ENCODE results near the gene FADS6. TPM values are rescaled to one million over a fixed set of nuclear protein-coding genes. Genes with fewer than 3 reads are reported as not detected.

Gene FADS6, protein sequence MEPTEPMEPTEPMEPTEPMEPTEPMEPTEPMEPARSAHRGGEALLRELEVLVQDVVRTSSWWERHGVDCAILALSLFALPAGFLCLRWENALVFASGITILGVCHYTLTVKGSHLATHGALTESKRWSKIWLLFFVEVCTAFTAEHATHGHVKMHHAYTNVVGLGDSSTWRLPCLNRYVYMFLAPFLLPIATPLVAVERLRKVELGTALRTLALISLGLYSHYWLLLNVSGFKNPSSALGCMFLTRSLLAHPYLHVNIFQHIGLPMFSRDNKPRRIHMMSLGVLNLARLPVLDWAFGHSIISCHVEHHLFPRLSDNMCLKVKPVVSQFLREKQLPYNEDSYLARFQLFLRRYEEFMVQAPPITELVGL
- total RNA-seq: not detected

GRCh38 chr17:74892974-74893911 lies at the start of gene FADS6:
FADS6 (minus strand) TSS chr17:74893633; CDS start chr17:74893595, 38 bp downstream.
- no peak for ATAC-seq (ENCODE audit: low FRiP score)
- TF ChIP-seq, protein P1, sequence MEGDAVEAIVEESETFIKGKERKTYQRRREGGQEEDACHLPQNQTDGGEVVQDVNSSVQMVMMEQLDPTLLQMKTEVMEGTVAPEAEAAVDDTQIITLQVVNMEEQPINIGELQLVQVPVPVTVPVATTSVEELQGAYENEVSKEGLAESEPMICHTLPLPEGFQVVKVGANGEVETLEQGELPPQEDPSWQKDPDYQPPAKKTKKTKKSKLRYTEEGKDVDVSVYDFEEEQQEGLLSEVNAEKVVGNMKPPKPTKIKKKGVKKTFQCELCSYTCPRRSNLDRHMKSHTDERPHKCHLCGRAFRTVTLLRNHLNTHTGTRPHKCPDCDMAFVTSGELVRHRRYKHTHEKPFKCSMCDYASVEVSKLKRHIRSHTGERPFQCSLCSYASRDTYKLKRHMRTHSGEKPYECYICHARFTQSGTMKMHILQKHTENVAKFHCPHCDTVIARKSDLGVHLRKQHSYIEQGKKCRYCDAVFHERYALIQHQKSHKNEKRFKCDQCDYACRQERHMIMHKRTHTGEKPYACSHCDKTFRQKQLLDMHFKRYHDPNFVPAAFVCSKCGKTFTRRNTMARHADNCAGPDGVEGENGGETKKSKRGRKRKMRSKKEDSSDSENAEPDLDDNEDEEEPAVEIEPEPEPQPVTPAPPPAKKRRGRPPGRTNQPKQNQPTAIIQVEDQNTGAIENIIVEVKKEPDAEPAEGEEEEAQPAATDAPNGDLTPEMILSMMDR (IDR thresholded peaks at IDR 0.05): no peak
- DNase-seq (ENCODE audit: low spot score): no peak

GRCh38 chr17:74941128-74941725 lies 47.8 kb upstream of the FADS6 start:
- no peak for DNase-seq (ENCODE audit: low spot score)
- TF ChIP-seq, protein P1 (IDR thresholded peaks at IDR 0.05): no peak
- ATAC-seq (ENCODE audit: low FRiP score): no peak

GRCh38 chr17:74939534-74939933 lies 46.1 kb upstream of the FADS6 start:
- no peak for ATAC-seq (ENCODE audit: low FRiP score)
- TF ChIP-seq, protein P1 (IDR thresholded peaks at IDR 0.05): no peak
- DNase-seq (ENCODE audit: low spot score): no peak

DNA sequence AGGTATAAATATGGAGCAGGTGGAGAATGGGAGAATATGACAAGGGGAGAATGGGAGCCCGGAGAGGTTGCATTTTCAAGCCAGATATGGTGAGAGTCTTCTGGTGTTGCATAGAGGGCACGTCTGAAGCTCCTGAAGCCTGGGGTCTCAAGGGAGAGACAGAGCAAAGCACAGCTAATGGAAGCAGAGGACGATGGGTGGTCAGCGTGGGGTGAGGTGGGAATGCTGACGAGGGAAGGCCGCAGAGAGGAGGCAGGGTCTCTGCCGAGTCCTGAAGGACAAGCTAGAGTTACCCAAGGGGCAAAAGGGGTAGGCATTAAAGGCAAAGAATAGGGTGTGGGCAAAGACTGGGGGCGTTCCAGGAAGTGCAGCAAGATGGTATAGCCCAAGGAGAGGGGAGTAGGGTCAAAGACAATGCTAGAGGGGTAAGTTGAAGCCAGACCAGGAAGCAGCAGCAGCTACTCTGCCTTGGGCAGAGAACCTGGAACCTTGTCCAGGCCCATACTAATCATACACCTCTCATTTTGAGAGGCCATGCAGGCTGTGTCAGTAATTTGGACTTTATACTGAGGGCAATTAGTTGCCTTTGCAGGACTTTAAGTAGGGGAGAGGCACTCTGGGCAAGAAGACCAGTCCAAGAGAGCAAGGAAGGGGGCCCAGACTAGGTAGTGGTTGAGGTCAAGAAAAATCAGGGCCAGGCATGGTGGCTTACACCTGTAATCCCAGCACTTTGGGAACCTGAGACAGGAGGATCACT lies 44.9 kb upstream of the FADS6 start:
- TF ChIP-seq, protein P1 (IDR thresholded peaks at IDR 0.05): no peak
- ATAC-seq (ENCODE audit: low FRiP score) (no peak), DNase-seq (ENCODE audit: low spot score) (no peak)

DNA sequence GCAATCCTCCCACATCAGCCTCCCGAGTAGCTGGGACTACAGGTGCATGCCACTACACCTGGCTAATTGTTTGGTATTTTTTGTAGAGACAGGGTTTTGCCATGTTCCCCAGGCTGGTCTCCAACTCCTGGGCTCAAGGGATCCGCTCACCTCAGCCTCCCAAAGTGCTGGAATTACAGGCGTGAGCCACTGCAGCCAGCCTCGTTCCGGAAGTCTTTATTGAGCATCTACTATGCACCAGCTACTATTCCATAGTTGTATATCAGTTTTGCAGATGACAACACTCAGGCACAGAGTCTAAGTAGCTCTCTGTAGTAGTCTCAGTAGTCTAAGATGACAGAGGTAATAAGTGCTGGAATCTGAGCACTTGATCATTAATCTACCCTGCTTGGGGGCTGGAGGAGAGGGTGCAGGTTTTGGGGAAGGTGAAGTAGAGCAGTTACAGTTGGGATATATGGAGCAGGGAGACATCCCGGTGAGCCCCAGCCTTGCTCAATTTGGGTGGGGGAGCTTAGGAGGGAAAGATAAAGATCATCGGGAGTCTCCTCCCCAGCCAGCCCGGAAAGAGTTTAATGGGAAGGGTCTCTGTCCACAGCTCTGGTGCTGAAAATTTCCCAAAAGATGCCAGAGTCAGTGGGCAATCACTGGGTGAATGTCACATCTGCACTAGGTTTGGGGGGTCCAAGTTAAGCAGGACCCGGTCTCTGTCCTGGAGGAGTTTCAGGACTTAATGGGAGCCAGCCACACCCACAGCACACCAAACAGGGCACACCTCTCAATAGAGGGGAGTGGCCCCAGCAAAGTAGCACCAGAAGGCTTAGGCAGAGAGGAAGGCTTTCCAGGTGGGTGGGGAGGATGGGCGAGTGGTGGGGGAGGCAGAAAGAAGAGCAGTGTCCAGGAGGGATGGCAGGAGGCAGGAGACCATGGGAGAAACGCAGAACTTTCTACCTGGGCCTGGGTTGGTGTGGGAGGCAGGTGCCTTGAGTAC lies 43.9 kb upstream of the FADS6 start:
- no peak for ATAC-seq (ENCODE audit: low FRiP score)
- TF ChIP-seq, protein P1 (IDR thresholded peaks at IDR 0.05): no peak

More for the DNA sequence above, 43.9 kb upstream of the FADS6 start:
- no peak for DNase-seq (ENCODE audit: low spot score)

Data from omental fat pad (tissue), 4 donors.